Nephron (organoid): Measurements from ENCODE around the gene GLE1.

ENCODE experiments used
- H3K27ac Mint-ChIP-seq, 3 experiments: 2 replicates each; pipeline ENCODE4 v1.8.0; 2020; ENCODE audit warnings: mixed read lengths in 3 of 3, mild to moderate bottlenecking in 2 of 3, moderate library complexity in 1 of 3
- H3K27me3 Mint-ChIP-seq: 2 replicates; pipeline ENCODE4 v1.8.0; 2021; ENCODE audit warnings: low read depth, mild to moderate bottlenecking, moderate library complexity, mixed read lengths
- H3K36me3 Mint-ChIP-seq: 2 replicates; pipeline ENCODE4 v1.8.0; 2020; ENCODE audit warnings: low read depth, mixed read lengths
- H3K4me1 Mint-ChIP-seq: 2 replicates; pipeline ENCODE4 v1.8.0; 2020; ENCODE audit warnings: mixed read lengths
- H3K4me3 Mint-ChIP-seq, 3 experiments: 2 replicates each; pipeline ENCODE4 v1.8.0; 2020; ENCODE audit warnings: mild to moderate bottlenecking in 3 of 3, mixed read lengths in 3 of 3, moderate library complexity in 2 of 3
- H3K9me3 Mint-ChIP-seq: 2 replicates; pipeline ENCODE4 v1.8.0; 2020; ENCODE audit warnings: mixed read lengths
- CTCF ChIP-seq, 3 experiments: fragments of 200-600 bp; sonication (generic); IDR thresholded peaks; one replicate each; pipeline ENCODE4 v1.5.0; 2021; ENCODE audit warnings: antibody characterized with exemption in 3 of 3; ENCODE audit not compliant: unreplicated experiment in 3 of 3

Gene GLE1

GRCh38 chr9:128481561-128481960 lies 23.0 kb upstream of the GLE1 start:
- Mint-ChIP-seq H3K36me3 (peaks cover 66% of the 10 kb centered on the region), H3K4me3 (no peak overlapping the region), H3K27me3 (no peaks in the 10 kb centered on the region), H3K9me3 (no peaks in the 10 kb centered on the region), H3K4me1 (no peaks in the 10 kb centered on the region), H3K27ac (no peak overlapping the region)
- no peak for TF ChIP-seq CTCF (IDR thresholded peaks at IDR 0.05; ENCODE audit: unreplicated experiment in 3 of 3)

GRCh38 chr9:128482186-128482585 lies 22.3 kb upstream of the GLE1 start:
- Mint-ChIP-seq H3K36me3 (peaks cover 72% of the 10 kb centered on the region), H3K4me3 (no peak overlapping the region), H3K9me3 (no peaks in the 10 kb centered on the region), H3K4me1 (no peaks in the 10 kb centered on the region), H3K27me3 (no peaks in the 10 kb centered on the region), H3K27ac (no peak overlapping the region)
- TF ChIP-seq CTCF (IDR thresholded peaks at IDR 0.05; ENCODE audit: unreplicated experiment in 3 of 3): no peak

GRCh38 chr9:128484686-128485413 lies 19.7 kb upstream of the GLE1 start:
- TF ChIP-seq CTCF (IDR thresholded peaks at IDR 0.05; ENCODE audit: unreplicated experiment in 3 of 3): no peak
- Mint-ChIP-seq H3K27ac (no peak overlapping the region), H3K9me3 (no peaks in the 10 kb centered on the region), H3K36me3 (peaks cover 70% of the 10 kb centered on the region), H3K4me1 (no peaks in the 10 kb centered on the region), H3K27me3 (no peaks in the 10 kb centered on the region), H3K4me3 (no peak overlapping the region)

GRCh38 chr9:128485414-128485855 lies 19.1 kb upstream of the GLE1 start:
- H3K4me3 Mint-ChIP-seq: no peak overlapping the region

GRCh38 chr9:128486201-128486600 lies 18.3 kb upstream of the GLE1 start:
- H3K9me3 Mint-ChIP-seq: no peaks in the 10 kb centered on the region
- peaks cover 75% of the 10 kb centered on the region for H3K36me3 Mint-ChIP-seq
- TF ChIP-seq CTCF (IDR thresholded peaks at IDR 0.05; ENCODE audit: unreplicated experiment in 3 of 3): no peak
- H3K4me3 Mint-ChIP-seq: no peak overlapping the region
- H3K27ac Mint-ChIP-seq: no peak overlapping the region
- H3K4me1 Mint-ChIP-seq: no peaks in the 10 kb centered on the region
- H3K27me3 Mint-ChIP-seq: no peaks in the 10 kb centered on the region

More at GRCh38 chr9:128485414-128485855, 19.1 kb upstream of the GLE1 start:
- H3K27ac Mint-ChIP-seq: no peak overlapping the region
- no peaks in the 10 kb centered on the region for H3K4me1 Mint-ChIP-seq
- H3K27me3 Mint-ChIP-seq: no peaks in the 10 kb centered on the region
- H3K9me3 Mint-ChIP-seq: no peaks in the 10 kb centered on the region
- no peak for TF ChIP-seq CTCF (IDR thresholded peaks at IDR 0.05; ENCODE audit: unreplicated experiment in 3 of 3)
- H3K36me3 Mint-ChIP-seq: peaks cover 76% of the 10 kb centered on the region

- no peaks in the 10 kb centered on the region for H3K27me3 Mint-ChIP-seq
- peaks cover 19% of the 10 kb centered on the region for H3K4me1 Mint-ChIP-seq
- TF ChIP-seq CTCF (IDR thresholded peaks at IDR 0.05; ENCODE audit: unreplicated experiment in 3 of 3): no peak
- no peak overlapping the region for H3K4me3 Mint-ChIP-seq
- H3K9me3 Mint-ChIP-seq: no peaks in the 10 kb centered on the region
- H3K36me3 Mint-ChIP-seq: peaks cover 48% of the 10 kb centered on the region
- no peak overlapping the region for H3K27ac Mint-ChIP-seq
Observed at GRCh38 chr9:128493424-128493823, 11.1 kb upstream of the GLE1 start.
